HEK293T (cell line): Measurements from ENCODE around the gene KIF4B.

Experiments
- ARNT ChIP-seq: fragments of 450-650 bp; IDR thresholded peaks from 2 replicates; pipeline ENCODE4 v1.6.1; 2017; ENCODE audit warnings: mild to moderate bottlenecking
- BHLHE40 ChIP-seq: fragments of 450-650 bp; IDR thresholded peaks from 2 replicates; pipeline ENCODE4 v1.6.1; 2016; ENCODE audit warnings: mild to moderate bottlenecking, moderate library complexity, borderline replicate concordance
- CTBP1 ChIP-seq: fragments of 450-650 bp; IDR thresholded peaks from 2 replicates; pipeline ENCODE4 v1.6.1; 2016; ENCODE audit warnings: borderline replicate concordance
- FOXA1 ChIP-seq: fragments of 450-650 bp; IDR thresholded peaks from 2 replicates; pipeline ENCODE4 v1.6.1; 2016; ENCODE audit warnings: mild to moderate bottlenecking
- FOXK2 ChIP-seq: fragments of 450-650 bp; IDR thresholded peaks from 2 replicates; pipeline ENCODE4 v1.6.1; 2016; ENCODE audit warnings: mild to moderate bottlenecking
- FOXM1 ChIP-seq: fragments of 450-650 bp; IDR thresholded peaks from 2 replicates; pipeline ENCODE4 v1.6.1; 2017; ENCODE audit warnings: mild to moderate bottlenecking, borderline replicate concordance
- L3MBTL2 ChIP-seq: fragments of 450-650 bp; conservative IDR thresholded peaks from 2 replicates; pipeline ENCODE4 v1.6.1; 2016; ENCODE audit warnings: mild to moderate bottlenecking
- NFRKB ChIP-seq: fragments of 450-650 bp; IDR thresholded peaks from 2 replicates; pipeline ENCODE4 v1.6.1; 2016; ENCODE audit warnings: mild to moderate bottlenecking, moderate library complexity
- PKNOX1 ChIP-seq: fragments of 450-650 bp; IDR thresholded peaks from 2 replicates; pipeline ENCODE4 v1.6.1; 2016
- SP1 ChIP-seq: fragments of 450-650 bp; IDR thresholded peaks from 2 replicates; pipeline ENCODE4 v1.6.1; 2017
- SUZ12 ChIP-seq: fragments of 450-650 bp; IDR thresholded peaks from 2 replicates; pipeline ENCODE4 v1.6.1; 2016; ENCODE audit warnings: mild to moderate bottlenecking
- TARDBP ChIP-seq: fragments of 450-650 bp; IDR thresholded peaks from 2 replicates; pipeline ENCODE4 v1.6.1; 2016
- ZNF384 ChIP-seq: fragments of 450-650 bp; IDR thresholded peaks from 2 replicates; pipeline ENCODE4 v1.6.1; 2016

- no peak for TF ChIP-seq TARDBP
- no peak for TF ChIP-seq ZNF384
- no peak for TF ChIP-seq PKNOX1
- no peak for TF ChIP-seq FOXA1
- no peak for TF ChIP-seq FOXM1
- no peak for TF ChIP-seq FOXK2
- TF ChIP-seq ARNT = no peak
- TF ChIP-seq SP1 = no peak
- TF ChIP-seq L3MBTL2 = no peak
- TF ChIP-seq CTBP1 = no peak
- TF ChIP-seq SUZ12 = no peak
- no peak for TF ChIP-seq NFRKB
- TF ChIP-seq BHLHE40 = no peak
Measured at GRCh38 chr5:154967421-154968024, 46.0 kb upstream of the KIF4B start.
